Measurements from ENCODE around the gene DGAT2. TPM values are rescaled to one million over a fixed set of nuclear protein-coding genes. Genes with fewer than 3 reads are reported as not detected.

Gene DGAT2
- total RNA-seq (2022; extraction: Qiagen RNA extraction) = 1.5 to 3.1 TPM (median 2.0 TPM) in 5 replicates

GRCh38 chr11:75768112-75768908 is at the start of gene DGAT2:
DGAT2 (plus strand) TSS chr11:75768778; CDS start chr11:75768992, 214 bp downstream.

DNA sequence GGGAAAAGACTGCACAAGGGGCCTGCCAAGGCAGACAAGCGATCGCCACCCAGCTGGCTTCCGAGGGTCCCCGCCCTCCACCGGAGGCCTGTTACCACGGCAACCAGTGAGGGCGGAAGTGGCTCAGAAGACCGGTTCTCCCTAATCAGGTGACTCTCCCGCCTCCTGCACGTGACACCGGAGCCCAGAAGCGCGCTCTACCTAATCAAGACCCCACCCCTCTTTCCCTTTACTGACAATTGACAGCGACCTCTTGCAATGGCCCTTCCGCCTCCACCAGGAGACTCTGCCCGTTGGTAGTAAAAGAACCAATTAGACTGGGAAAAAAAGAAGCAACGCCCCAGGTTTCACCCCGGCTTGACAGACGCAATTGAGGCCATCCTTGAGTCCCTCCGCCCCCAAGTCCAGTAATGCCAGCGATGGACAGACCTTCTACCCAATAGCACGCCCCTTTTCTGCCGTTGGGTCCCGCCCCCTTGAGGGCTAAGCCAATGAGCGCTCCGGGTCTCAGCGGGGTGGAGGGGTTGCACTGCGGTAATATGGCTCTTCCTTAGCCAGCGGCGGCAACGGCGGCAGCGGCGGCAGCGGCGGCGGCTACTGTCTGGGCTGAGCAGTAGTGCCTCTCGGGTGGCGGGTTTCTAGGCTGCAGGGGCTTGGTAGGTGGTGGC is 46.2 kb downstream of the DGAT2 start, which contains the start of gene UVRAG:
TSS of gene UVRAG (plus strand) at position 534 of the 668 bp plus-strand sequence. CDS start 198 bp downstream, outside the sequence.

Other genes starting within 250 kb of the DGAT2 start
- gene GDPD5, start 242.8 kb upstream of the DGAT2 start, total RNA-seq (2022; extraction: Qiagen RNA extraction) = 7.4 to 13.6 TPM (median 10.7 TPM) in 5 replicates
- 78.4 to 113 TPM (median 104 TPM) in 5 replicates for gene SERPINH1, start 206.5 kb upstream of the DGAT2 start, total RNA-seq (2022; extraction: Qiagen RNA extraction)
- 1.5 to 1.9 TPM (median 1.7 TPM) in 5 replicates for gene MAP6, start 99.7 kb upstream of the DGAT2 start, total RNA-seq (2022; extraction: Qiagen RNA extraction)
- gene MOGAT2, start 50.9 kb upstream of the DGAT2 start, total RNA-seq (2022; extraction: Qiagen RNA extraction) = not detected in 5 replicates
- 8.3 to 11.0 TPM (median 9.9 TPM) in 5 replicates for gene UVRAG, start 46.4 kb downstream of the DGAT2 start, total RNA-seq (2022; extraction: Qiagen RNA extraction)

Measured in A549 treated with CORT108297 at 1 μM for 4 hours (cell line).